ENCODE data around the gene CRYBA2. TPM values are rescaled to one million over a fixed set of nuclear protein-coding genes. Genes with fewer than 3 reads are reported as not detected.

Gene CRYBA2
- total and polyA plus RNA-seq, 2 experiments from 2014 or later, result not detected

GRCh38 chr2:218956039-218956438 is 37.2 kb downstream of the CRYBA2 start (continued):
- no peak for TF ChIP-seq CTCF (conservative IDR thresholded peaks at IDR 0.05; ENCODE audit: low read depth in 2 of 2)
- TF ChIP-seq ZNF462 (CRISPR knock-in tag; IDR thresholded peaks at IDR 0.05), result no peak
- no peak for TF ChIP-seq EZH2phosphoT487 (IDR thresholded peaks at IDR 0.05; ENCODE audit: unreplicated experiment)
- TF ChIP-seq, protein P1, sequence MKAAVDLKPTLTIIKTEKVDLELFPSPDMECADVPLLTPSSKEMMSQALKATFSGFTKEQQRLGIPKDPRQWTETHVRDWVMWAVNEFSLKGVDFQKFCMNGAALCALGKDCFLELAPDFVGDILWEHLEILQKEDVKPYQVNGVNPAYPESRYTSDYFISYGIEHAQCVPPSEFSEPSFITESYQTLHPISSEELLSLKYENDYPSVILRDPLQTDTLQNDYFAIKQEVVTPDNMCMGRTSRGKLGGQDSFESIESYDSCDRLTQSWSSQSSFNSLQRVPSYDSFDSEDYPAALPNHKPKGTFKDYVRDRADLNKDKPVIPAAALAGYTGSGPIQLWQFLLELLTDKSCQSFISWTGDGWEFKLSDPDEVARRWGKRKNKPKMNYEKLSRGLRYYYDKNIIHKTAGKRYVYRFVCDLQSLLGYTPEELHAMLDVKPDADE (IDR thresholded peaks at IDR 0.05), result no peak

GRCh38 chr2:218954541-218955300 is 38.5 kb downstream of the CRYBA2 start:
- H3K27me3 ChIP-seq (ENCODE audit: insufficient read depth), result peaks cover 51% of the 10 kb centered on the region

More at GRCh38 chr2:218954541-218955300, 38.5 kb downstream of the CRYBA2 start:
- Mint-ChIP-seq H3K27me3 (ENCODE audit: insufficient read depth, low read depth, poor library complexity) (peaks cover 41% of the 10 kb centered on the region), H3K9me3 (no peaks in the 10 kb centered on the region), H3K4me1 (peaks cover 3% of the 10 kb centered on the region; the same call in 2 of the 3 replicates), H3K36me3 (ENCODE audit: low read depth) (no peaks in the 10 kb centered on the region), H3K27ac (no peak overlapping the region), H3K4me3 (no peak overlapping the region)
- TF ChIP-seq, protein P1 (IDR thresholded peaks at IDR 0.05), result no peak
- no peak for TF ChIP-seq ZNF114 (CRISPR knock-in tag; IDR thresholded peaks at IDR 0.05)
- TF ChIP-seq STAT1 (IDR thresholded peaks at IDR 0.05; ENCODE audit: unreplicated experiment), result no peak
- no peak for TF ChIP-seq EZH2 (IDR thresholded peaks at IDR 0.05; ENCODE audit: low read depth, unreplicated experiment)
- TF ChIP-seq REST (IDR thresholded peaks at IDR 0.05; ENCODE audit: unreplicated experiment), result no peak
- TF ChIP-seq EZH2phosphoT487 (IDR thresholded peaks at IDR 0.05; ENCODE audit: unreplicated experiment), result no peak
- H3K9me2 ChIP-seq (ENCODE audit: insufficient read depth), result no peaks in the 10 kb centered on the region
- H3K4me2 ChIP-seq, result no peak overlapping the region
- DNase-seq (ENCODE audit: low spot score) (no peak), ATAC-seq (no peak)
- H3K79me2 ChIP-seq (replicated peaks; ENCODE audit: insufficient read depth), result no peaks in the 10 kb centered on the region
- H3K36me3 ChIP-seq (ENCODE audit: insufficient read depth), result no peaks in the 10 kb centered on the region
- H3F3A ChIP-seq (replicated peaks; ENCODE audit: low read depth), result no peaks in the 10 kb centered on the region
- no peaks in the 10 kb centered on the region for H4K20me1 ChIP-seq (replicated peaks; ENCODE audit: insufficient read depth)
- no peak overlapping the region for H3K27ac ChIP-seq (ENCODE audit: low read depth)
- H2AFZ ChIP-seq, result no peak overlapping the region
- no peaks in the 10 kb centered on the region for H3K4me1 ChIP-seq (ENCODE audit: insufficient read depth)
- H3K4me3 ChIP-seq, result no peak overlapping the region
